Measurements from ENCODE around the gene IQGAP1. TPM values are rescaled to one million over a fixed set of nuclear protein-coding genes. Genes with fewer than 3 reads are reported as not detected.

Gene IQGAP1
- total RNA-seq, 1 donor from 2014 or later = 61.1 TPM

DNA sequence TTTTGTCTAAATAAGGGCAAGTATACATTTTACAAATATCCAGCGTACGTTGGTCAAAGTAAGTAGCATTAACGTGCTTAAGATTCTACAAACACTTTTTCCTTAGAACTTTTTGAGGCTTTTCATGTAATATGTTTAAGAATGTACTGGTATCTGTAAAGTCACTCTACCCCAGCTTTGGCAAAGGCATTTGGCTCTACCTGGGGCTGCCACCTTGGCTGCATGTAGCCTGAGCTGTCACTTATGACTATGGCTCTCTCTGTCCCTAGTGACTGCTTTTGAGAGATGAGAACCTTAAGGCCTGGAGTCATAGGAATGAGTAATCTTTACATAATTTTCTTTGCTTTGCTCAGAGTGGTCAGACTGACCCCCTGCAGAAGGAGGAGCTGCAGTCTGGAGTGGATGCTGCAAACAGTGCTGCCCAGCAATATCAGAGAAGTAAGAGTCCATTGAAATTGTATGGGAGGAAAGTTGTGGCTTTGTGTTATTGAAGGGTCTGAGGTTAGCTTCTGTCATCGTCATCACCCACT lies 61.2 kb downstream of the IQGAP1 start:
- Mint-ChIP-seq H3K9me3 (ENCODE audit: unreplicated experiment) (peaks cover 2% of the 10 kb centered on the region), H3K27me3 (ENCODE audit: unreplicated experiment) (peaks cover 2% of the 10 kb centered on the region), H3K4me1 (ENCODE audit: low read depth, unreplicated experiment) (peaks cover 8% of the 10 kb centered on the region), H3K4me3 (ENCODE audit: unreplicated experiment) (no peak overlapping the region), H3K36me3 (ENCODE audit: unreplicated experiment) (peaks cover 14% of the 10 kb centered on the region), H3K27ac (ENCODE audit: unreplicated experiment) (no peak overlapping the region)
- no peak for DNase-seq
- TF ChIP-seq, protein P1, sequence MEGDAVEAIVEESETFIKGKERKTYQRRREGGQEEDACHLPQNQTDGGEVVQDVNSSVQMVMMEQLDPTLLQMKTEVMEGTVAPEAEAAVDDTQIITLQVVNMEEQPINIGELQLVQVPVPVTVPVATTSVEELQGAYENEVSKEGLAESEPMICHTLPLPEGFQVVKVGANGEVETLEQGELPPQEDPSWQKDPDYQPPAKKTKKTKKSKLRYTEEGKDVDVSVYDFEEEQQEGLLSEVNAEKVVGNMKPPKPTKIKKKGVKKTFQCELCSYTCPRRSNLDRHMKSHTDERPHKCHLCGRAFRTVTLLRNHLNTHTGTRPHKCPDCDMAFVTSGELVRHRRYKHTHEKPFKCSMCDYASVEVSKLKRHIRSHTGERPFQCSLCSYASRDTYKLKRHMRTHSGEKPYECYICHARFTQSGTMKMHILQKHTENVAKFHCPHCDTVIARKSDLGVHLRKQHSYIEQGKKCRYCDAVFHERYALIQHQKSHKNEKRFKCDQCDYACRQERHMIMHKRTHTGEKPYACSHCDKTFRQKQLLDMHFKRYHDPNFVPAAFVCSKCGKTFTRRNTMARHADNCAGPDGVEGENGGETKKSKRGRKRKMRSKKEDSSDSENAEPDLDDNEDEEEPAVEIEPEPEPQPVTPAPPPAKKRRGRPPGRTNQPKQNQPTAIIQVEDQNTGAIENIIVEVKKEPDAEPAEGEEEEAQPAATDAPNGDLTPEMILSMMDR (IDR thresholded peaks at IDR 0.05; ENCODE audit: partially characterized antibody, unreplicated experiment) = no peak

DNA sequence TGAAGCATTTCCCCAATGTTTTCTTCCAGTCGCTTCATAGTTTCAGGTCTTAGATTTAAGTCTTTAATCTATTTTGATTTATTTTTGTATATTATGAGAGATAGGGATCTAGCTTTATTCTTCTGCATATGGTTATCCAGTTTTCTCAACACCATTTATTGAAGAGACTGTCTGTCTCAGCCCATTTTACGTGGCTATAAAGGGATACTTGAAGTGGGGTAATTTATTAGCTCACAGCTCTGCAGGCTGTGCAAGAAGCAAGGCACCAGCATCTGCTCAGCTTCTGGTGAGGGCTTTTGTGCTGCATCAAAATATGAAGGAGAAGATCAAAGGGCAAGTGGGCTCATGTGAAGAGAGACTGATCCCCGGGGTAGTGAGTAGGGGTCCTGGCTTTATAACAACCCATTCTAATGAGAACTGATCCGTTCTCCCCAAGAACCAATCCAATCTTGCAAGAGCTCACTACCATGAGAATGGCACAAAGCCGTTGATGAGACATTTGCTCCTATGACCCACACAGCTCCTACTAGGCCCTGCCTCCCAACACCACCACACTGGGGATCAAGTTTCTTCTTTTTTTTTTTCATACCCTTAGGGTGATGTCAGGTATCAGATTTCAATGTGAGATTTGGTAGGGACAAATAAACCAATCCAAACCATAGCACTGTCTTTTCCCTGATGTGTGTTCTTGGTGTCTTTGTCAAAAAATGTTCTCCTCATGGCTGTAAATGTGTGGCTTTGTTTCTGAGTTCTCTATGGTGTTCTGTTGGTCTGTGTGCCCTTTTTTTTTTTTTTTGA lies 63.2 kb downstream of the IQGAP1 start:
- no peak for DNase-seq
- Mint-ChIP-seq H3K4me1 (ENCODE audit: low read depth, unreplicated experiment) (peaks cover 8% of the 10 kb centered on the region), H3K9me3 (ENCODE audit: unreplicated experiment) (peaks cover 2% of the 10 kb centered on the region), H3K27me3 (ENCODE audit: unreplicated experiment) (peaks cover 2% of the 10 kb centered on the region), H3K4me3 (ENCODE audit: unreplicated experiment) (peak overlapping the region; percentile 28), H3K36me3 (ENCODE audit: unreplicated experiment) (peaks cover 14% of the 10 kb centered on the region), H3K27ac (ENCODE audit: unreplicated experiment) (peak overlapping the region; percentile 36)
- TF ChIP-seq, protein P1 (IDR thresholded peaks at IDR 0.05; ENCODE audit: partially characterized antibody, unreplicated experiment) = no peak

DNA sequence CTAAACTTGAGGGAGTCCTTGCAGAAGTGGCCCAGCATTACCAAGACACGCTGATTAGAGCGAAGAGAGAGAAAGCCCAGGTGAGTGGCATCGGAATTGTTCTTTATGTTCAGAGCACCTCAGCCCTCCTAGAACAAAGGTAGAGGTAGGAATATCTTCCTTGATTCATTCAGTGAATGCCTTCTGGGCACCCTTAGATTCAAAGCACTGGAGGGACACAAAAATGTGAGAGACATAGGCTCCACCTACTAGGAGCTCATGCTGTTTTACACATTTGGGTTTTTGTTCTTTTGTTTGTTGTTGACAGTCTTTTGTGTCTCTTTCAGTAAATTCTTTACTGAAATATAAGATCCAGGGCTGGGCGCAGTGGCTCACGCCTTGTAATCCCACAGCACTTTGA lies 68.2 kb downstream of the IQGAP1 start:
- no peak for DNase-seq
- Mint-ChIP-seq H3K27me3 (ENCODE audit: unreplicated experiment) (no peaks in the 10 kb centered on the region), H3K4me1 (ENCODE audit: low read depth, unreplicated experiment) (peaks cover 2% of the 10 kb centered on the region), H3K36me3 (ENCODE audit: unreplicated experiment) (peaks cover under 1% of the 10 kb centered on the region), H3K27ac (ENCODE audit: unreplicated experiment) (no peak overlapping the region), H3K4me3 (ENCODE audit: unreplicated experiment) (no peak overlapping the region), H3K9me3 (ENCODE audit: unreplicated experiment) (peaks cover 2% of the 10 kb centered on the region)
- TF ChIP-seq, protein P1 (IDR thresholded peaks at IDR 0.05; ENCODE audit: partially characterized antibody, unreplicated experiment) = no peak

DNA sequence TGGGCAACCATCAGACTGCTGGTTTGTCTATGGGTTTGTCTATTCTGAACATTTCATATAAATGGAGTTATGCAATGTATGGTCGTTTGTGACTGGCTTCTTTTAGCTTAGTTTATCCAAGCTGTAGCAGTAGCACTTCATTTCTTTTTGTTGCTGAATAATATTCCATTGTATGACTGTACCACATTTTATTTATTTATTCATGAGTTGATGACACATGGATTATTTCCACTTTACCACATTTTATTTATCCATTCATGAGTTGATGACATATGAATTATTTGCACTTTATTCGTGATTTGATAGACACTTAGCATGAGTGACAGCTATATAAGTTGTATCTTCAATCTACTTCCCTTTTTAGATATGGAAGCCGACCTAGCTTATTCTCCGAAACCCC lies 70.0 kb downstream of the IQGAP1 start:
- Mint-ChIP-seq H3K36me3 (ENCODE audit: unreplicated experiment) (no peaks in the 10 kb centered on the region), H3K27ac (ENCODE audit: unreplicated experiment) (no peak overlapping the region), H3K4me1 (ENCODE audit: low read depth, unreplicated experiment) (no peaks in the 10 kb centered on the region), H3K4me3 (ENCODE audit: unreplicated experiment) (no peak overlapping the region), H3K9me3 (ENCODE audit: unreplicated experiment) (peaks cover 2% of the 10 kb centered on the region), H3K27me3 (ENCODE audit: unreplicated experiment) (no peaks in the 10 kb centered on the region)
- TF ChIP-seq, protein P1 (IDR thresholded peaks at IDR 0.05; ENCODE audit: partially characterized antibody, unreplicated experiment) = no peak
- no peak for DNase-seq

DNA sequence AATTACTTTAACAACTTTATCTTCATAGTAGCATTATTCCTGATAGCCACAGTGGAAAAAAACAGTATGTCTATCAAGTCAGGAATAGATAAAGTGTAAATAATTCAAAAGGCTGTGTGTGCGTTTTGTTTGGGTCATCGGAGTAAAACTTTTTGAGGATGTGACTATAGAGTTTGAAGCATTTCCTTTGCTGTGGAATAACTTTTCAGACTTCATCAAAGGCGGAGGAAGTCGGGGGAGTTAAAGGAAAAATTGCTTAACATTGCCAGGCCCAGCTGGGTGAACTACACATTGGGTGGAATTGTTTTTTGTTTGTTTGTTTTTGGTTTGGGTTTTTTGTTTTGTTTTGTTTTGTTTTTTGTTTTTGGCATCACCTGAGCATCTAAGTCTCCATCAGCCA lies 71.3 kb downstream of the IQGAP1 start:
- Mint-ChIP-seq H3K27ac (ENCODE audit: unreplicated experiment) (no peak overlapping the region), H3K36me3 (ENCODE audit: unreplicated experiment) (no peaks in the 10 kb centered on the region), H3K4me3 (ENCODE audit: unreplicated experiment) (no peak overlapping the region), H3K9me3 (ENCODE audit: unreplicated experiment) (peaks cover 2% of the 10 kb centered on the region), H3K27me3 (ENCODE audit: unreplicated experiment) (no peaks in the 10 kb centered on the region), H3K4me1 (ENCODE audit: low read depth, unreplicated experiment) (no peaks in the 10 kb centered on the region)
- DNase-seq = no peak
- TF ChIP-seq, protein P1 (IDR thresholded peaks at IDR 0.05; ENCODE audit: partially characterized antibody, unreplicated experiment) = no peak

All from glutamatergic neuron (in vitro differentiated cells).